ENCODE results near the gene GPR157.

DNA sequence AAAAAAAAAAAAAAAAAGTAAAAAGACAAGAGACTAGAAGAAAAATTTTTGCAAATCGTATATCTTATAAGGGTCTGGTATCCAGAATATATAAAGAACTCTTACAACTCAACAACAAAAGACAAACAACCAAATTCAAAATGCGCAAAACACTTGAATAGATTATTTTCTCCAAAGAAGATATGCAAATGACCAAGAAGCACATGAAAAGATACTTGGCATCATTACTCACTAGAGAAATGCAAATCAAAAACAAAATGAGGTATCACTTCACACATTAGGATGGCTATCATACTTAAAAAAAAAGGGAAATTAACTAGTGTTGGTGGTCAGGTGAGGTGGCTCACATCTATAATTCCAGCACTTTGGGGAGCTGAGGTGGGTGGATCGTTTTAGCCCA, 47.4 kb downstream of the GPR157 start:
- TF ChIP-seq POU2F2 (IDR thresholded peaks at IDR 0.05; ENCODE audit: low read depth, low read length) (no peak), POLR2A (IDR thresholded peaks at IDR 0.05; ENCODE audit: low read depth, low read length) (no peak), TAF1 (IDR thresholded peaks at IDR 0.05; ENCODE audit: low read depth, low read length) (no peak)
